Smooth muscle cell of trachea (primary cell): ENCODE data around the gene TBRG1. TPM values are rescaled to one million over a fixed set of nuclear protein-coding genes. Genes with fewer than 3 reads are reported as not detected.

Experiments
- total RNA-seq: library from RNA; depleted of rRNA; stranded (reverse); fragments of >200 nt; gene quantifications from 2 replicates; pipeline ENCODE4 v1.2.1, GENCODE V29; 2014

Gene TBRG1, protein sequence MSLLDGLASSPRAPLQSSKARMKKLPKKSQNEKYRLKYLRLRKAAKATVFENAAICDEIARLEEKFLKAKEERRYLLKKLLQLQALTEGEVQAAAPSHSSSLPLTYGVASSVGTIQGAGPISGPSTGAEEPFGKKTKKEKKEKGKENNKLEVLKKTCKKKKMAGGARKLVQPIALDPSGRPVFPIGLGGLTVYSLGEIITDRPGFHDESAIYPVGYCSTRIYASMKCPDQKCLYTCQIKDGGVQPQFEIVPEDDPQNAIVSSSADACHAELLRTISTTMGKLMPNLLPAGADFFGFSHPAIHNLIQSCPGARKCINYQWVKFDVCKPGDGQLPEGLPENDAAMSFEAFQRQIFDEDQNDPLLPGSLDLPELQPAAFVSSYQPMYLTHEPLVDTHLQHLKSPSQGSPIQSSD
- total RNA-seq: 22.8 and 41.5 TPM in 2 replicates

DNA sequence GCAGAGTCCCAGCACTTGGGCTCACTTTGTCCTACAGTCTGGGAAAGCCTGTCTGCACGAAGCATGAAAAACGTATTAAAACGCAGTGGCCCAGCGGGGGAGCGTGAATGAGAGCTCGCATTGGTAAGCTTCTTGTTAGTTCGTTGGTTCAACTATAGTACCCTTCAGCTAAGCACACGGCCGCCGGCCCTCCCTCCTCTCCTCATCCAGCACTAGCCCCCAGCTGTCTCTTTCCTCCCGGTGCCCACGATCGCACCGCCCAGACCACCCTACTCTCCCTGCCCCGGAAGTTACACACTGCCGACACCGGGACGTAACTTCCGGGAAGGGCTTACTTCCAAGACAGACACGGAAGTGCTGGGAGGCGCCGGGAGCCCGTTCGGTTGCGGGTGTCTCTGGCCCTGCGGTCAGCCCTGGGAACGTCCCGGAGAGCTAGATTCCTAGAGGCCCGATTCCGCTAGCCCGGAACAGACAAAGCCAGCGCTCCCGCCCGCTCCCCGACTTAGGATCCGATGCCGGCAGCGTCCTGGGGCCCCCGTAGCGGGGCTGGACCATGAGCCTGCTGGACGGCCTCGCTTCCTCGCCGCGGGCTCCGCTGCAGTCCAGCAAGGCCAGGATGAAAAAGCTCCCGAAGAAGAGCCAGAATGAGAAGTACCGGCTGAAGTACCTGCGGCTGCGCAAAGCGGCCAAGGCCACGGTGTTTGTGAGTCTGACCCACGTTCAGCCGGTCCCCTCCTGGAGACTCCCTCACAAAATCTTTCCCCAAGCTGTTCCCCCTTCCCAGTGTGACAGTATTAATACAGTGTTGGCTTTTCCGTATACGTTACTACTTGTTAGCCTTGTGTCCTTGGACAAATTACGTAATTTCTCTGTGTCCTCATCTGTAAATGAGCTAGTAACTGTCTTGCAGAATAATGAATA lies at the start of gene TBRG1:
TSS of gene TBRG1 (plus strand) at position 334 of the 921 bp plus-strand sequence. CDS start at position 554, 220 bp downstream.

DNA sequence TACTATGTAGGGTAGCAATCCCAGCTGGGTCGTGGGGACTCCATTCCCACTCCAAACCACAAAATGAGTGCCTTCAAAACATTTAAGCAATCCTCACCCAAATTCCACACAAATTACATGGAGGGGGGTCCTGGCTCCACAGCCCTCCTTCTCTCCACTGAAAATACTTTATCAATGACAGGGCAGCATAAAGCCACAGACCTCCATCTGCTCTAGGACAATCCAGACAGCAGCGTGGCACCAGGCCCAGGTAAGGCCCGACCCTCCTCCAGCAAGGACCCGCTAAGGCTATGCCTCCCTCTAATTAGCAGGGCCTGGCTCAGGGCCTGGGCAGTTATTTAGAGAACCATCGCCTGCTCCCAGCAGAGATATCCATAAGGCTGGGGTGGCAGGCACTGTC lies 11.6 kb upstream of the TBRG1 start, which contains the start of gene PANX3:
TSS of gene PANX3 (plus strand) at position 365 of the 400 bp plus-strand sequence. CDS start 129 bp downstream, outside the sequence.

DNA sequence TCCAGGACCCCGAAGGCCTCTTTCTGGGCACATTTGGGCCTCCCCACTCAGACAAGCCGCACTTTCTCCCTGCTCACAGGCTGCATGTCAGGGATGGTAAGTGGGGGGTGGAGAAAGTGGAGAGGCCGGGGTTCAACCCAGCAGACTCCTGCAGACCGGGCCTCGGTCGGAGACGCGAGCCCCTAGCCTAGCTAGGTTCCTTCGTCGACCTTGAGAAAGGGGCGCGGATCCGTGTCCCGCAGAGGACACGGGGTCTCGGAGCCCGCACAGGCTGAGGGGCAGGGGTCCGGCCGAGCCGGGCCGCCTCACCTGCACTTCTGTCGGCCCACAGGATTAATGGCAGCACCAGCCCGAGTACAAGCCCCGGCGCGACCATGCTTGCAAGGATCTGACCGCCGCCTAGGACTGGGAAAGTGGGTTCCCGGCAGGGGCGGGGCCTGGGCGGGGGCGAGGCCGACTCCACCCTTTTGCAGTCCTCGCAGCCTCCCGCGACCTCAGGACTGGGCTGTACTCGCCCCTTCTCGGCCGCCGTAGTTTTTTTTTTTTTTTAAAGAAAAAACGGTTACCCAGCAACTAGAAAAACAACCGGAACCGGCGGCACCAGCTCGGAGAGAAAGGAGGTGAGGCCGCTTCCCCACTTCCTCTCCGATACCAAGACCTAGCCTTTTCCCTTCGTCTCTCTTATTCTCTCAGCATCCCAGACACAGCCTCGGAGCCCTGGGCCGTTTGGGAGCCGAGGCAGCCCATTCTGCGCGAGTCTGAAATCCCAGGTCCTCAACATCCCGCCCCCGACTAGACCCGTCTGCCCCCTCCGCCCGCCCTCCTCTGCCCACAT lies 50.9 kb downstream of the TBRG1 start, which contains the start of the genes SIAE and SPA17:
TSS of gene SIAE (minus strand) at position 407 of the 835 bp plus-strand sequence. CDS start at position 376, 31 bp downstream.
TSS of gene SPA17 (plus strand) at position 572 of the 835 bp plus-strand sequence. CDS start 1,361 bp downstream, outside the sequence.

Other genes with a start within 250 kb of the TBRG1 start
- not detected in 2 replicates for gene OR8B2, start 238.4 kb upstream of the TBRG1 start, total RNA-seq
- gene OR8B3, start 223.8 kb upstream of the TBRG1 start, total RNA-seq: not detected in 2 replicates
- gene OR8B4, start 198.0 kb upstream of the TBRG1 start, total RNA-seq: not detected in 2 replicates
- gene OR8B8, start 177.2 kb upstream of the TBRG1 start, total RNA-seq: not detected in 2 replicates
- gene OR8B12, start 79.2 kb upstream of the TBRG1 start, total RNA-seq: not detected in 2 replicates
- not detected in 2 replicates for gene OR8A1, start 52.9 kb upstream of the TBRG1 start, total RNA-seq
- not detected in 2 replicates for gene PANX3, start 11.4 kb upstream of the TBRG1 start, total RNA-seq
- gene SIAE, start 50.9 kb downstream of the TBRG1 start, total RNA-seq: 17.6 and 30.8 TPM in 2 replicates
- gene SPA17, start 51.0 kb downstream of the TBRG1 start, total RNA-seq: 7.4 and 29.2 TPM in 2 replicates
- 0.50 and 0.58 TPM in 2 replicates for gene NRGN, start 117.1 kb downstream of the TBRG1 start, total RNA-seq
- gene VSIG2, start 129.4 kb downstream of the TBRG1 start, total RNA-seq: 0.33 TPM in 1 of 2 replicates, not detected in the other
- gene ESAM, start 139.4 kb downstream of the TBRG1 start, total RNA-seq: 0.44 TPM in 1 of 2 replicates, not detected in the other
- gene MSANTD2, start 177.5 kb downstream of the TBRG1 start, total RNA-seq: 9.3 and 10.4 TPM in 2 replicates
- gene ROBO3, start 242.6 kb downstream of the TBRG1 start, total RNA-seq: 9.0 and 19.0 TPM in 2 replicates